K562 (cell line): ENCODE data around the gene ABHD16A. TPM values are rescaled to one million over a fixed set of nuclear protein-coding genes. Genes with fewer than 3 reads are reported as not detected.
A peak's percentile ranks its signal among the peaks of the same experiment; 100 is the strongest.

Experiments used
- BCOR ChIP-seq: fragments of 450-650 bp; IDR thresholded peaks from 2 replicates; pipeline ENCODE4 v1.6.1; 2016
- CREB3 ChIP-seq: fragments of 450-650 bp; conservative IDR thresholded peaks from 2 replicates; pipeline ENCODE4 v1.6.1; 2016; ENCODE audit warnings: missing genetic modification characterization, low read depth, mild to moderate bottlenecking, missing compliant biosample characterization, moderate library complexity
- E2F6 ChIP-seq, 2 experiments: IDR thresholded peaks; 2 replicates each; pipeline ENCODE4 v1.6.1; 2011; ENCODE audit warnings: borderline replicate concordance in 1 of 2, control low read depth in 1 of 2, low read depth in 1 of 2, low read length in 1 of 2, mild to moderate bottlenecking in 1 of 2, mixed read lengths in 1 of 2, moderate library complexity in 1 of 2; ENCODE audit not compliant: insufficient read depth in 1 of 2, insufficient read length in 1 of 2, poor library complexity in 1 of 2, severe bottlenecking in 1 of 2; ENCODE audit errors: extremely low read depth in 1 of 2
- FOXP1 ChIP-seq: sonication (generic); formaldehyde crosslinking; IDR thresholded peaks from 2 replicates; pipeline ENCODE4 v1.8.0; 2022; ENCODE audit warnings: mild to moderate bottlenecking, missing genetic modification reagents
- ILF3 ChIP-seq: fragments of 450-650 bp; IDR thresholded peaks from 2 replicates; pipeline ENCODE4 v1.6.1; 2018; ENCODE audit warnings: antibody characterized with exemption, mild to moderate bottlenecking, moderate library complexity, borderline replicate concordance
- NR3C1 ChIP-seq: sonication (generic); formaldehyde crosslinking; IDR thresholded peaks from 2 replicates; pipeline ENCODE4 v1.8.1; 2022; ENCODE audit warnings: missing genetic modification reagents
- OTX1 ChIP-seq: fragments of 450-650 bp; formaldehyde crosslinking; IDR thresholded peaks from 2 replicates; pipeline ENCODE4 v1.4.0; 2022; ENCODE audit warnings: mild to moderate bottlenecking
- SNRNP70 ChIP-seq: fragments of 200-400 bp; formaldehyde crosslinking; optimal IDR thresholded peaks from 2 replicates; pipeline ENCODE3; 2017; ENCODE audit warnings: low read depth, low read length
- TSHZ1 ChIP-seq: fragments of 250-450 bp; sonication (Bioruptor Pico); IDR thresholded peaks from 2 replicates; pipeline ENCODE4 v1.4.0; 2020; ENCODE audit warnings: mild to moderate bottlenecking, moderate library complexity
- ZFP1 ChIP-seq: fragments of 450-650 bp; formaldehyde crosslinking; IDR thresholded peaks from 2 replicates; pipeline ENCODE4 v1.4.0; 2020; ENCODE audit warnings: mild to moderate bottlenecking, mixed read lengths
- ZFX ChIP-seq: sonication (generic); formaldehyde crosslinking; IDR thresholded peaks from 2 replicates; pipeline ENCODE4 v1.8.0; 2022; ENCODE audit warnings: mild to moderate bottlenecking, missing genetic modification reagents, moderate library complexity
- ZNF324 ChIP-seq: fragments of 250-450 bp; sonication (Bioruptor Pico); IDR thresholded peaks from 2 replicates; pipeline ENCODE4 v1.4.0; 2020; ENCODE audit warnings: mild to moderate bottlenecking
- ZNF644 ChIP-seq: fragments of 200-800 bp; sonication (Bioruptor generic); IDR thresholded peaks from 2 replicates; pipeline ENCODE4 v1.6.1; 2016; ENCODE audit warnings: low read depth, missing genetic modification characterization, missing compliant biosample characterization
- polyA plus RNA-seq, 8 experiments: library from polyadenylated mRNA; depleted of rRNA in 4 of 8; stranded (reverse) in 5 of 8; unstranded in 3 of 8; fragments of >200 nt; fragmentation: Nextera tagmentation in 2 of 8; fragmentation: Illumina TruSeq in 1 of 8; extraction: Ambion mirVana in 2 of 8; extraction: Trizol in 1 of 8; gene quantifications; 2 replicates each; pipeline versions ENCODE4 v1.2.1 to v1.2.3, GENCODE V29; 2011 to 2014; ENCODE audit warnings: inconsistent platforms in 1 of 8, missing spikeins in 1 of 8
- total RNA-seq, 7 experiments: library from RNA; depleted of rRNA in 6 of 7; stranded (reverse); fragments of >200 nt in 6 of 7; fragmentation: Illumina TruSeq in 2 of 7; extraction: Trizol in 2 of 7; gene quantifications; 2 replicates each; pipeline versions ENCODE4 v1.2.1 to v1.2.3, GENCODE V29; 2011 to 2021; ENCODE audit warnings: low replicate concordance in 1 of 7

Gene ABHD16A
- total and polyA plus RNA-seq, 9 of the 15 experiments (the other 6 are each of a cell fraction or from before 2014, with no cell fraction given), result 25.8 to 120 (median 81.6) TPM

- TF ChIP-seq TSHZ1, result no peak
- TF ChIP-seq ZNF644 (tag), result peak; percentile 96
- no peak for TF ChIP-seq ZFP1
- no peak for TF ChIP-seq ILF3
- TF ChIP-seq BCOR, result peak; percentile 68
- TF ChIP-seq ZNF324, result no peak; the same call in 1 of the 2 replicates
- TF ChIP-seq CREB3 (tag), result peak; percentile 91
- no peak for TF ChIP-seq FOXP1 (CRISPR knock-in tag)
- peak; percentile 29 to 70 for TF ChIP-seq E2F6 (IDR thresholded peaks at IDR 0.05; ENCODE audit: borderline replicate concordance in 1 of 2, extremely low read depth in 1 of 2, insufficient read depth in 1 of 2, insufficient read length in 1 of 2, low read depth in 1 of 2, low read length in 1 of 2, poor library complexity in 1 of 2, severe bottlenecking in 1 of 2)
- TF ChIP-seq OTX1, result peak; percentile 72
- no peak for TF ChIP-seq NR3C1
- no peak for TF ChIP-seq ZFX (CRISPR knock-in tag)
- TF ChIP-seq SNRNP70, result no peak
Observed at GRCh38 chr6:31652925-31653724, 50.0 kb downstream of the ABHD16A start (continued).
